ENCODE measurements around the gene SRSF10. TPM values are rescaled to one million over a fixed set of nuclear protein-coding genes. Genes with fewer than 3 reads are reported as not detected.
A peak's percentile ranks its signal among the peaks of the same experiment; 100 is the strongest.
"Not testable (repeated sequence)": the region's sequence is repeated elsewhere in the genome, so short reads cannot be mapped to it uniquely, and the experiment has no call there.

The SRSF10 gene
- total RNA-seq, 1 donor from 2014 or later, result 93.7 TPM

GRCh38 chr1:23959461-23960290, 20.5 kb downstream of the SRSF10 start, which contains the start of gene PNRC2:
PNRC2 (plus strand) TSS chr1:23959828; CDS start chr1:23961458, 1,630 bp downstream.
- peak; percentile 97 to 98 for ATAC-seq
- peak; percentile 97 for DNase-seq
- peak within 1 kb of the TSS; percentile 69 for H3K4me3 ChIP-seq
- peaks cover 57% of the 10 kb centered on the region for H3K4me1 ChIP-seq
- no peaks in the 10 kb centered on the region for H3K27me3 ChIP-seq (ENCODE audit: low read depth)
- TF ChIP-seq CTCF (IDR thresholded peaks at IDR 0.05), result no peak
- H3K36me3 ChIP-seq, result peaks cover 31% of the 10 kb centered on the region
- H3K27ac ChIP-seq, result peak within 1 kb of the TSS; percentile 98
- H3K9me3 ChIP-seq, result no peaks in the 10 kb centered on the region
- intact Hi-C loops (cut with DNase I), result no loop called here

GRCh38 chr1:23958810-23959460, 21.2 kb downstream of the SRSF10 start:
- Histone ChIP-seq H3K9me3 (no peaks in the 10 kb centered on the region), H3K27ac (peak overlapping the region; percentile 98), H3K4me1 (peaks cover 53% of the 10 kb centered on the region), H3K36me3 (peaks cover 24% of the 10 kb centered on the region), H3K27me3 (ENCODE audit: low read depth) (no peaks in the 10 kb centered on the region), H3K4me3 (peak overlapping the region; percentile 69)
- intact Hi-C loops (cut with DNase I), result no loop called here
- ATAC-seq, result peak; percentile 88 to 95
- TF ChIP-seq CTCF (IDR thresholded peaks at IDR 0.05), result peak; percentile 46
- peak; percentile 96 for DNase-seq

GRCh38 chr1:23958040-23958809, 21.9 kb downstream of the SRSF10 start:
- Histone ChIP-seq H3K27ac (peak overlapping the region; percentile 98), H3K4me3 (peak overlapping the region; percentile 69), H3K4me1 (peaks cover 46% of the 10 kb centered on the region), H3K36me3 (peaks cover 17% of the 10 kb centered on the region)
- DNase-seq, result peak; percentile 55
- intact Hi-C loops (cut with DNase I); ATAC-seq; H3K27me3 ChIP-seq (ENCODE audit: low read depth); H3K9me3 ChIP-seq: not testable (repeated sequence)

GRCh38 chr1:23957096-23957495, 23.0 kb downstream of the SRSF10 start:
- intact Hi-C loops (cut with DNase I), result no loop called here

GRCh38 chr1:23953020-23953419, 27.1 kb downstream of the SRSF10 start:
- DNase-seq (no peak), ATAC-seq (peak in 1 of 2 donors; percentile 35)
- no peak for TF ChIP-seq CTCF (IDR thresholded peaks at IDR 0.05)
- H3K27ac ChIP-seq, result no peak overlapping the region
- H3K4me3 ChIP-seq, result no peak overlapping the region
- no peaks in the 10 kb centered on the region for H3K36me3 ChIP-seq
- intact Hi-C loops (cut with DNase I), result no loop called here
- peaks cover 19% of the 10 kb centered on the region for H3K4me1 ChIP-seq
- no peaks in the 10 kb centered on the region for H3K27me3 ChIP-seq (ENCODE audit: low read depth)
- no peaks in the 10 kb centered on the region for H3K9me3 ChIP-seq

More at GRCh38 chr1:23957096-23957495, 23.0 kb downstream of the SRSF10 start:
- Histone ChIP-seq H3K4me3 (no peak overlapping the region), H3K9me3 (no peaks in the 10 kb centered on the region), H3K27me3 (ENCODE audit: low read depth) (no peaks in the 10 kb centered on the region), H3K27ac (peak overlapping the region; percentile 20), H3K4me1 (peaks cover 39% of the 10 kb centered on the region), H3K36me3 (peaks cover 9% of the 10 kb centered on the region)
- DNase-seq, result peak; percentile 58
- TF ChIP-seq CTCF (IDR thresholded peaks at IDR 0.05), result no peak
- ATAC-seq, result peak in 1 of 2 donors; percentile 2
